ENCODE data around the gene HLX. TPM values are rescaled to one million over a fixed set of nuclear protein-coding genes. Genes with fewer than 3 reads are reported as not detected.
A peak's percentile ranks its signal among the peaks of the same experiment; 100 is the strongest.

Gene HLX
- total RNA-seq, 1 experiment from 2014 or later = 4.0 TPM

- BruUV-seq (replicated peaks) = no TSS peak
- Histone ChIP-seq H3K36me3 (ENCODE audit: low read depth, low read length) (no peaks in the 10 kb centered on the region; the same call in 1 of the 2 replicates), H3K27me3 (ENCODE audit: low read length) (no peaks in the 10 kb centered on the region), H3K9me3 (ENCODE audit: low read length) (no peaks in the 10 kb centered on the region), H3K4me2 (ENCODE audit: low read length) (no peak overlapping the region), H3K9ac (ENCODE audit: low read length) (no peak overlapping the region), H2AFZ (ENCODE audit: low read length) (no peak overlapping the region), H3K27ac (ENCODE audit: low read length) (no peak overlapping the region), H3K79me2 (ENCODE audit: low read length) (peaks cover 19% of the 10 kb centered on the region), H3K9me2 (replicated peaks; ENCODE audit: low read length) (no peaks in the 10 kb centered on the region), H3K4me1 (ENCODE audit: insufficient read depth, low read length) (peaks cover 16% of the 10 kb centered on the region; the same call in 1 of the 2 replicates), H3K4me3 (ENCODE audit: low read length) (no peak overlapping the region), H4K20me1 (ENCODE audit: low read length) (no peaks in the 10 kb centered on the region), H3F3A (ENCODE audit: low read length, unreplicated experiment) (no peaks in the 10 kb centered on the region)
- ChIA-PET CTCF (no interaction called here), POLR2A (ENCODE audit: unreplicated experiment) (interaction anchor here (0.6 kb wide), 1 partner anchor 554 kb away, joined by 9 read pairs; no protein-coding TSS in a partner anchor)
- TF ChIP-seq EZH2 (IDR thresholded peaks at IDR 0.05; ENCODE audit: low read length, unreplicated experiment) (no peak), CTCF (conservative IDR thresholded peaks at IDR 0.05; ENCODE audit: low read depth, low read length) (no peak), EZH2phosphoT487 (IDR thresholded peaks at IDR 0.05; ENCODE audit: borderline replicate concordance, low read length) (no peak)
- DNase-seq = no peak
- no peak for ATAC-seq
- intact Hi-C loops (cut with micrococcal nuclease) = loop anchor here (2.0 kb wide), 5 partner anchors 29 to 211 kb away; no protein-coding TSS in a partner anchor
Observed at GRCh38 chr1:220877377-220878095, 1.7 kb upstream of the HLX start.

- ChIA-PET CTCF (interaction anchor here (0.6 to 0.7 kb wide), 6 partner anchors 29 to 340 kb away, joined by 3 to 6 read pairs (median 4); no protein-coding TSS in a partner anchor), POLR2A (ENCODE audit: unreplicated experiment) (interaction anchor here (0.6 kb wide), 2 partner anchors 553 to 592 kb away, joined by 6 to 9 read pairs; no protein-coding TSS in a partner anchor)
- no peak for DNase-seq
- Histone ChIP-seq H3K27ac (ENCODE audit: low read length) (peak overlapping the region; percentile 20; the same call in 1 of the 2 replicates), H3K4me1 (ENCODE audit: insufficient read depth, low read length) (peaks cover 16% of the 10 kb centered on the region; the same call in 1 of the 2 replicates), H2AFZ (ENCODE audit: low read length) (peak overlapping the region; percentile 85), H3K79me2 (ENCODE audit: low read length) (peaks cover 19% of the 10 kb centered on the region), H3K4me2 (ENCODE audit: low read length) (peak overlapping the region; percentile 94), H3K27me3 (ENCODE audit: low read length) (no peaks in the 10 kb centered on the region), H3K9me3 (ENCODE audit: low read length) (no peaks in the 10 kb centered on the region), H3K9me2 (replicated peaks; ENCODE audit: low read length) (no peaks in the 10 kb centered on the region), H4K20me1 (ENCODE audit: low read length) (no peaks in the 10 kb centered on the region), H3K36me3 (ENCODE audit: low read depth, low read length) (no peaks in the 10 kb centered on the region; the same call in 1 of the 2 replicates), H3K9ac (ENCODE audit: low read length) (peak overlapping the region; percentile 81), H3F3A (ENCODE audit: low read length, unreplicated experiment) (no peaks in the 10 kb centered on the region), H3K4me3 (ENCODE audit: low read length) (peak overlapping the region; percentile 85)
- BruUV-seq (replicated peaks) = TSS peak; percentile 83
- intact Hi-C loops (cut with micrococcal nuclease) = loop anchor here (1.0 to 2.0 kb wide), 8 partner anchors 28 to 557 kb away; no protein-coding TSS in a partner anchor
- TF ChIP-seq CTCF (conservative IDR thresholded peaks at IDR 0.05; ENCODE audit: low read depth, low read length) (no peak; the same call in 1 of the 2 replicates), EZH2 (IDR thresholded peaks at IDR 0.05; ENCODE audit: low read length, unreplicated experiment) (no peak), EZH2phosphoT487 (IDR thresholded peaks at IDR 0.05; ENCODE audit: borderline replicate concordance, low read length) (no peak)
- peak; percentile 4 for ATAC-seq
Observed at GRCh38 chr1:220878191-220879075, 810 bp upstream of the HLX start.

Measured in PC-3 (cell line).